Activated CD4-positive, alpha-beta T cell treated with anti-CD3 and anti-CD28 coated beads, Interleukin-2, amount 50 U/mL, for 1 hour (primary cell): Measurements from ENCODE around the gene SLC22A12.

Experiments
- DNase-seq: peaks from one replicate; pipeline ENCODE4 v3.0.0-alpha.2; 2020

SLC22A12 gene

GRCh38 chr11:64605656-64606585 lies 14.9 kb downstream of the SLC22A12 start:
- DNase-seq = no peak

GRCh38 chr11:64606796-64607380 lies 15.9 kb downstream of the SLC22A12 start:
- DNase-seq = no peak

- DNase-seq = no peak
These were observed 16.5 kb downstream of the SLC22A12 start for GRCh38 chr11:64607381-64607985.

GRCh38 chr11:64608046-64608445 lies 17.0 kb downstream of the SLC22A12 start:
- no peak for DNase-seq

GRCh38 chr11:64608636-64609035 lies 17.6 kb downstream of the SLC22A12 start:
- no peak for DNase-seq

GRCh38 chr11:64609436-64610047 lies 18.5 kb downstream of the SLC22A12 start:
- DNase-seq = no peak

GRCh38 chr11:64610596-64610995 lies 19.6 kb downstream of the SLC22A12 start:
- no peak for DNase-seq

- no peak for DNase-seq
These were observed 20.2 kb downstream of the SLC22A12 start for GRCh38 chr11:64611176-64611575.

- DNase-seq = no peak
These were observed 21.0 kb downstream of the SLC22A12 start for GRCh38 chr11:64611869-64612646.

GRCh38 chr11:64613648-64614047 lies 22.6 kb downstream of the SLC22A12 start:
- DNase-seq = no peak

GRCh38 chr11:64614917-64615316 lies 23.9 kb downstream of the SLC22A12 start:
- no peak for DNase-seq

GRCh38 chr11:64616817-64617216 lies 25.8 kb downstream of the SLC22A12 start:
- DNase-seq = no peak

- no peak for DNase-seq
These were observed 28.2 kb downstream of the SLC22A12 start for GRCh38 chr11:64619196-64619595.

- DNase-seq = no peak
These were observed 28.9 kb downstream of the SLC22A12 start for GRCh38 chr11:64619811-64620380.

GRCh38 chr11:64620381-64620971 lies 29.5 kb downstream of the SLC22A12 start:
- DNase-seq = no peak

- DNase-seq = no peak
These were observed 30.4 kb downstream of the SLC22A12 start for GRCh38 chr11:64621283-64622019.

- DNase-seq = no peak
These were observed 31.7 kb downstream of the SLC22A12 start for GRCh38 chr11:64622681-64623080.

GRCh38 chr11:64624883-64625481 lies 34.0 kb downstream of the SLC22A12 start:
- no peak for DNase-seq

GRCh38 chr11:64626637-64627036 lies 35.6 kb downstream of the SLC22A12 start:
- DNase-seq = no peak

GRCh38 chr11:64627371-64627770 lies 36.4 kb downstream of the SLC22A12 start:
- no peak for DNase-seq

- DNase-seq = no peak
These were observed 37.6 kb downstream of the SLC22A12 start for GRCh38 chr11:64628596-64628995.
